Measurements from ENCODE around the gene PGPEP1.

The PGPEP1 gene

DNA sequence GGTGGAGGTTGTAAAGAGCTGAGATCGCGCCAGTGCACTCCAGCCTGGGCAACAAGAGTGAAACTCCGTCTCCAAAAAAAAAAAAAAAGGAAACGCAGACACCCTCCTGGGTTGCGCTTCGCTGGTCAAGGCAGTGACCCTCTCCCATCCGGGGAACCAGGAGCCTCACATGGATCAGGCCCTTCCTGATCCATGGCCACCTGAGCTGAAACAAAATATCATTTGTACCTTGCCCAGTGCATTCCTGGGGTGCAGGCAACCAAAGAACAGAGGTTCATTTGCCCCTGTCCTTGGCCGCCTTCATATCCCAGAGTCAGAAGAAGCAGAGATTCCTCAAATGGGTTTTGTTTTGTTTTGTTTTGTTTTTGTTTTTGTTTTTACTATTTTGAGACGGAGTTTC lies 9.5 kb upstream of the PGPEP1 start:
- Histone ChIP-seq H3K79me2 (ENCODE audit: insufficient read depth, low read length) (no peaks in the 10 kb centered on the region), H3K27me3 (ENCODE audit: insufficient read depth, low read length) (peaks cover 10% of the 10 kb centered on the region; the same call in 1 of the 2 replicates), H3K9me2 (ENCODE audit: low read depth, low read length) (no peaks in the 10 kb centered on the region), H3K4me1 (ENCODE audit: insufficient read depth, low read length, severe bottlenecking) (peaks cover 6% of the 10 kb centered on the region), H3F3A (ENCODE audit: insufficient read depth, low read length) (no peaks in the 10 kb centered on the region), H3K4me2 (ENCODE audit: low read length) (no peak overlapping the region), H3K36me3 (ENCODE audit: insufficient read depth, low read length) (no peaks in the 10 kb centered on the region), H3K9me3 (ENCODE audit: low read length) (no peaks in the 10 kb centered on the region), H3K27ac (ENCODE audit: low read depth, low read length, poor library complexity, severe bottlenecking) (no peak overlapping the region), H3K9ac (ENCODE audit: low read length) (no peak overlapping the region), H3K4me3 (ENCODE audit: low read depth, low read length, poor library complexity, severe bottlenecking) (no peak overlapping the region), H2AFZ (ENCODE audit: low read length) (no peak overlapping the region), H4K20me1 (ENCODE audit: insufficient read depth, low read length) (no peaks in the 10 kb centered on the region)
- TF ChIP-seq EZH2 (IDR thresholded peaks at IDR 0.05; ENCODE audit: borderline replicate concordance, low read length): no peak
- TF ChIP-seq, protein P1, sequence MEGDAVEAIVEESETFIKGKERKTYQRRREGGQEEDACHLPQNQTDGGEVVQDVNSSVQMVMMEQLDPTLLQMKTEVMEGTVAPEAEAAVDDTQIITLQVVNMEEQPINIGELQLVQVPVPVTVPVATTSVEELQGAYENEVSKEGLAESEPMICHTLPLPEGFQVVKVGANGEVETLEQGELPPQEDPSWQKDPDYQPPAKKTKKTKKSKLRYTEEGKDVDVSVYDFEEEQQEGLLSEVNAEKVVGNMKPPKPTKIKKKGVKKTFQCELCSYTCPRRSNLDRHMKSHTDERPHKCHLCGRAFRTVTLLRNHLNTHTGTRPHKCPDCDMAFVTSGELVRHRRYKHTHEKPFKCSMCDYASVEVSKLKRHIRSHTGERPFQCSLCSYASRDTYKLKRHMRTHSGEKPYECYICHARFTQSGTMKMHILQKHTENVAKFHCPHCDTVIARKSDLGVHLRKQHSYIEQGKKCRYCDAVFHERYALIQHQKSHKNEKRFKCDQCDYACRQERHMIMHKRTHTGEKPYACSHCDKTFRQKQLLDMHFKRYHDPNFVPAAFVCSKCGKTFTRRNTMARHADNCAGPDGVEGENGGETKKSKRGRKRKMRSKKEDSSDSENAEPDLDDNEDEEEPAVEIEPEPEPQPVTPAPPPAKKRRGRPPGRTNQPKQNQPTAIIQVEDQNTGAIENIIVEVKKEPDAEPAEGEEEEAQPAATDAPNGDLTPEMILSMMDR (IDR thresholded peaks at IDR 0.05; ENCODE audit: low read length): no peak

DNA sequence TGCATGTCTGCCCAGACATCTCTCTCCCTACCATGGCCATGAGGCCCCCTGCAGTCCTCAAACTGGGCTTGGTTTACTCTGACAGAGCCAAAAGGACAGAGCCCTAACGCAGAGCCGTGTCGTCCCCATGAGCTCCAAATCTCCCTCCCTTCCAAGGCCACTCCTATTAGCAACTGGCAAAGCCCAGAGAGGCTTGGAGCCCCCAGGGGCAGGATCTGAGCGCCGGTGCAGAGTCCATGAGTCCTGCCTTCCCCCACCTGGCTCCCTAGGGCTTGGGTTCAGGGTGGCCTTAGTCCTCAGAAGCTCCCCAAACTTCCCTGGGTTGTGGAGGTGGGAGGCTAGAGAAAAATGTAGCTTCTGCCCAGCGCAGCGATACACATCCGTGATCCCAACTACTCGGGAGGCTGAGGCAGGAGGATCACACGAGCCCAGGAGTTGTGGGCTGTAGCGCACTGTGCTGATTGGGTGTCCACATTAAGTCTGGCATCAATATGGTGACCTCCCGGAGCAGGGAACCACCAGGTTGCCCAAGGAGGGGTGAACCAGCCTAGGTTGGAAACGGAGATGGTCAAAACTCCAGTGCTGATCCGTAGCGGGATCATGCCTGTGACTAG lies 7.4 kb upstream of the PGPEP1 start:
- Histone ChIP-seq H3K27ac (ENCODE audit: low read depth, low read length, poor library complexity, severe bottlenecking) (no peak overlapping the region), H3K4me2 (ENCODE audit: low read length) (no peak overlapping the region), H3F3A (ENCODE audit: insufficient read depth, low read length) (no peaks in the 10 kb centered on the region), H3K27me3 (ENCODE audit: insufficient read depth, low read length) (peaks cover 16% of the 10 kb centered on the region), H3K4me1 (ENCODE audit: insufficient read depth, low read length, severe bottlenecking) (peaks cover 6% of the 10 kb centered on the region), H3K9ac (ENCODE audit: low read length) (no peak overlapping the region), H3K79me2 (ENCODE audit: insufficient read depth, low read length) (no peaks in the 10 kb centered on the region), H4K20me1 (ENCODE audit: insufficient read depth, low read length) (no peaks in the 10 kb centered on the region), H2AFZ (ENCODE audit: low read length) (no peak overlapping the region), H3K9me2 (ENCODE audit: low read depth, low read length) (no peaks in the 10 kb centered on the region), H3K36me3 (ENCODE audit: insufficient read depth, low read length) (no peaks in the 10 kb centered on the region), H3K4me3 (ENCODE audit: low read depth, low read length, poor library complexity, severe bottlenecking) (no peak overlapping the region), H3K9me3 (ENCODE audit: low read length) (no peaks in the 10 kb centered on the region)
- no peak for TF ChIP-seq EZH2 (IDR thresholded peaks at IDR 0.05; ENCODE audit: borderline replicate concordance, low read length)
- TF ChIP-seq, protein P1 (IDR thresholded peaks at IDR 0.05; ENCODE audit: low read length): no peak

DNA sequence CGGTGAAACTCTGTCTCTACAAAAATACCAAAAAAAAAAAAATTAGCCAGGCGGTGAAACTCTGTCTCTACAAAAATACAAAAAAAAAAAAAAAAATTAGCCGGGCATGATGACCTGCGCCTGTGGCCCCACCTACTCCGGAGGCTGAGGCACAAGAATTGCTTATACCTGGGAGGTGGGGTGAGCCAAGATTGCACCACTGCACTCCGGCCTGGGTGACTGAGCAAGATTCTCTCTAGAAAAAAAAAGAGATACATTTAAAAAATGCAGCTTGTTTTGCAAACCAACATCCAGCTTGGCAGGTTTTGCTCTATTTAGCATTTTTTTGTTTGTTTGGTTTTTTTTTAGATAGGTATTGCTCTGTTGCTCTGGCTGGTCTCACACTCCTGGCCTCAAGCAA lies 6.7 kb upstream of the PGPEP1 start:
- Histone ChIP-seq H3F3A (ENCODE audit: insufficient read depth, low read length) (no peaks in the 10 kb centered on the region), H3K9ac (ENCODE audit: low read length) (no peak overlapping the region), H3K27ac (ENCODE audit: low read depth, low read length, poor library complexity, severe bottlenecking) (no peak overlapping the region), H4K20me1 (ENCODE audit: insufficient read depth, low read length) (no peaks in the 10 kb centered on the region), H3K27me3 (ENCODE audit: insufficient read depth, low read length) (peaks cover 16% of the 10 kb centered on the region), H3K79me2 (ENCODE audit: insufficient read depth, low read length) (no peaks in the 10 kb centered on the region), H3K36me3 (ENCODE audit: insufficient read depth, low read length) (no peaks in the 10 kb centered on the region), H3K9me2 (ENCODE audit: low read depth, low read length) (no peaks in the 10 kb centered on the region), H3K4me2 (ENCODE audit: low read length) (no peak overlapping the region), H3K9me3 (ENCODE audit: low read length) (no peaks in the 10 kb centered on the region), H3K4me3 (ENCODE audit: low read depth, low read length, poor library complexity, severe bottlenecking) (no peak overlapping the region), H3K4me1 (ENCODE audit: insufficient read depth, low read length, severe bottlenecking) (peaks cover 3% of the 10 kb centered on the region), H2AFZ (ENCODE audit: low read length) (no peak overlapping the region)
- no peak for TF ChIP-seq EZH2 (IDR thresholded peaks at IDR 0.05; ENCODE audit: borderline replicate concordance, low read length)
- TF ChIP-seq, protein P1 (IDR thresholded peaks at IDR 0.05; ENCODE audit: low read length): no peak

Data from OCI-LY1 (cell line).